BLaER1 treated with 17β-estradiol and CSF1 and Interleukin-3, amounts not matched to agents 10 nM and 100 nM (cell line): Measurements from ENCODE around the gene BCL11A.

Source experiments
- H3K27ac ChIP-seq, 11 experiments: shearing (Covaris generic); formaldehyde crosslinking; 2 replicates each; pipeline ENCODE4 v1.8.1; 2022
- H3K27me3 ChIP-seq, 11 experiments: shearing (Covaris generic); formaldehyde crosslinking; 2 replicates each; pipeline ENCODE4 v1.8.1; 2022
- H3K36me3 ChIP-seq, 11 experiments: shearing (Covaris generic); formaldehyde crosslinking; 2 replicates each; pipeline ENCODE4 v1.8.1; 2022
- H3K4me1 ChIP-seq, 10 experiments: shearing (Covaris generic); formaldehyde crosslinking; 2 replicates each; pipeline ENCODE4 v1.8.1; 2022
- H3K4me2 ChIP-seq, 11 experiments: shearing (Covaris generic); formaldehyde crosslinking; 2 replicates each; pipeline ENCODE4 v1.8.1; 2022
- H3K4me3 ChIP-seq, 10 experiments: shearing (Covaris generic); formaldehyde crosslinking; 2 replicates each; pipeline ENCODE4 v1.8.1; 2022
- H3K9ac ChIP-seq, 11 experiments: shearing (Covaris generic); formaldehyde crosslinking; 2 replicates each; pipeline ENCODE4 v1.8.1; 2022
- H3K9me3 ChIP-seq, 11 experiments: shearing (Covaris generic); formaldehyde crosslinking; replicated peaks in 1 of 11; 2 replicates each; pipeline ENCODE4 v1.8.1; 2022
- H4K20me1 ChIP-seq, 11 experiments: shearing (Covaris generic); formaldehyde crosslinking; 2 replicates each; pipeline ENCODE4 v1.8.1; 2022
- Cebpa-rat ChIP-seq, 11 experiments: shearing (Covaris generic); IDR thresholded peaks; 2 replicates each; pipeline ENCODE4 v1.8.1; 2022

The BCL11A gene

DNA sequence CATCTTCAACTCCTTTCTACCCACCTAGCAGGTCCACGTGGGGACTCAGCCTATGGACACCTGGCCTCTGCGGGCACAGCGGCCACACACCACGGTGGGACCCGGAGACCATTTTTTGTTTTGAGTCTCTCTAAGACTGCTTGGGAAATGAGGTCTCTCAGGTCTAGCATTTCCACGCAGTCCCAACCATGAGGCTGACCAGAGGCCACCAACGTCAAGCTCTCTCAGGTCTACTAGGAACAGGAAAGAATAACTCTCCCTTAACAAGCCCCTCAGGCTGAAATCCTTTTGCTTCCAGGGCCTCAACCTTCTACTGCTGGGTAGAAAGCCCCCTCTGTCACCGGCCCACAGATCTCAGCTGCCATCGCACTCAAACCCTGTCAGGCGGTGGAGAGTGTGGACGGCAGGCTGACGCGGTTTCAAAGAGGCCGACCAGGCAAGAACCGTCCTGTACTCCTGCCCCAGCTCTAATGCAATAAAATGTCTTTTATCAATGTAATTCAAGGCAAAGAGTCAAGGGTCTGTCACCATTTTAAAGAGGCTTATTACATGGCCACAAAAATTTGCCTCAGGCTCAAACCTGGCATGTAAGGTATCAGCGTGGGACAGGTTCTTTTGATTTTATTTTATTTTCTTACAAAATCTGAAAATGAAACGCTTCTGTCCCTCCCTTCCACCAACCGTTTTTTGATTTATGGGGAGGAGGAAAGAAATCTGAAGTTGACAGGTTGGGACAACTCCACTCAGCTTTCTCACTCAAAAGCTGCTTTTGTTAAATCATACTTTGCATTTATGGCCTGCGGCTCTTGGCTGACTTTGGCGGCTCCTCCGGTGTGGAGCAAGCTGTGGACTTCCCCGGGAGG, 74.0 kb downstream of the BCL11A start:
- Histone ChIP-seq H3K9me3 (no peaks in the 10 kb centered on the region), H3K27ac (peak overlapping the region in 3 of 11 experiments; percentile 14 to 46 (median 42); a peak in 4 of 22 replicates), H3K36me3 (peaks cover 0 to 97% (median 72%) of the 10 kb centered on the region in 11 experiments; a peak in 16 of 22 replicates), H3K4me2 (no peak overlapping the region), H3K9ac (no peak overlapping the region), H4K20me1 (peaks cover 0 to 56% (median 0%) of the 10 kb centered on the region in 11 experiments; a peak in 8 of 22 replicates), H3K4me1 (peaks cover 32 to 64% (median 42%) of the 10 kb centered on the region in 10 experiments), H3K27me3 (no peaks in the 10 kb centered on the region), H3K4me3 (no peak overlapping the region)
- no peak for TF ChIP-seq Cebpa-rat (IDR thresholded peaks at IDR 0.05)

DNA sequence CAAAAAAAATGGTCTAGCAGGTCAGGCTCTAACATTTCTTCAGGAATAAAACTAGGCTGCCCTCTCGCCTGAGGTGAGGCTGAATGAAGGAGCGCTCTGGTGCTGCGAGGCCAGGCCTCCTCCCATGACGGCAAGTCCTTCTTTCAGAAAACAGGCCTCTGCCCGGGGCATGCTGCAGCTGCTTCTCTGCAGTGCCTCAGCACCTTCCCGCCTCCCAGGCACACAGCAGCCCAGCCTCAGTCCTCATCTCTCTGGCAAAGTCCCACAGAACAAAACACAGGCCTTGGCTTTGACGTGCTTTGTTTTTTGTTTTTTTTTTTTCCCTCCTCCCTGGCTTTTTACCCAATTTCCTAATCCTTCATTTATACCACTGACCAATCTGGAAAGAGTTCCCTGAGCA, 74.8 kb downstream of the BCL11A start:
- peaks cover 0 to 51% (median 0%) of the 10 kb centered on the region in 11 experiments; a peak in 8 of 22 replicates for H4K20me1 ChIP-seq
- H3K4me2 ChIP-seq, result no peak overlapping the region; a peak in 1 of 22 replicates
- H3K9ac ChIP-seq, result 0 out of 22 replicates have a peak overlapping the region, but pooled peaks of 1 of the 11 experiments have one; percentile 8
- H3K9me3 ChIP-seq, result no peaks in the 10 kb centered on the region
- no peak overlapping the region for H3K4me3 ChIP-seq
- H3K36me3 ChIP-seq, result peaks cover 0 to 99% (median 78%) of the 10 kb centered on the region in 11 experiments; a peak in 16 of 22 replicates
- H3K27me3 ChIP-seq, result no peaks in the 10 kb centered on the region
- peak overlapping the region in 4 of 11 experiments; percentile 18 to 46 (median 34); a peak in 5 of 22 replicates for H3K27ac ChIP-seq
- TF ChIP-seq Cebpa-rat (IDR thresholded peaks at IDR 0.05), result no peak
- H3K4me1 ChIP-seq, result peaks cover 24 to 56% (median 34%) of the 10 kb centered on the region in 10 experiments

DNA sequence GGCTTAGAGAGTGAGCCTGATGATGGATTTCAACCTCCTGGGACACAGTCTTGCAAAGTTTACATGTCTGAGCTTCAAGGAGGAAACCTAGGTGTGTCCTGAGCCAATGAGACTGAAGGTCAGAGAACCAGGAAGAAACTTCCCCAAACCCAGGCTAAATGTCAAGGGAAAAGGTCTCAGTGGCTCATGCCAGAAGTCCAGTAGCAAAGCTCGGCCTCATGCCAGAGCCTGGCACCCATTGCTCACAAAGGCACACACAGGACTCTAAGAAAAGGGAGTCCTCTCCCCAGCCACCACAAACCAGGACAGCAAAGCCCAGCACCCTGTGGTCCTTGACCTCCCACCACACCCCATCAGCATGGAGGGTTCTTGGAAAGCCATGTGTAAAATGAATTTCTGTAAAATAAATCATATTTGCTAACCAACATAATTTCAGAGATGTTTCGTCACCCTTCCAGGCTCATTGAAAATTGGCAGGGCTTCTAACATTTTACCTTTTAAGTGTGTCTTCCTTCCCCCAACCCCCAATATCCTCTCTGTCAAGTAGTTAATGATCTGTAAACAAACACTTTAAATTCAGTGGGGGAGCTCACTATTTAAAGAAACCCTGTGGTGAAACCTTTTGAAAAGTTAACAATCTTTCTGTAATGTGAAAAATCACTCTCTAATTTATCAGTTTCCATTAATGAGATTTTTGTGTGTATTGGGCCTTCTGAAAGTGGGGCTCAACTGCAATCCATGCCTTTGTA, 77.1 kb downstream of the BCL11A start:
- peaks cover 1 to 33% (median 22%) of the 10 kb centered on the region in 10 experiments; a peak in 18 of 20 replicates for H3K4me1 ChIP-seq
- H3K4me3 ChIP-seq, result no peak overlapping the region
- no peaks in the 10 kb centered on the region for H3K9me3 ChIP-seq
- TF ChIP-seq Cebpa-rat (IDR thresholded peaks at IDR 0.05), result no peak
- no peak overlapping the region for H3K9ac ChIP-seq
- H3K4me2 ChIP-seq, result no peak overlapping the region; a peak in 1 of 22 replicates
- peaks cover 0 to 50% (median 0%) of the 10 kb centered on the region in 11 experiments; a peak in 8 of 22 replicates for H4K20me1 ChIP-seq
- no peaks in the 10 kb centered on the region for H3K27me3 ChIP-seq
- H3K36me3 ChIP-seq, result peaks cover 0 to 99% (median 85%) of the 10 kb centered on the region in 11 experiments; a peak in 17 of 22 replicates
- H3K27ac ChIP-seq, result peak overlapping the region in 4 of 11 experiments; percentile 9 to 24 (median 20); a peak in 2 of 22 replicates

DNA sequence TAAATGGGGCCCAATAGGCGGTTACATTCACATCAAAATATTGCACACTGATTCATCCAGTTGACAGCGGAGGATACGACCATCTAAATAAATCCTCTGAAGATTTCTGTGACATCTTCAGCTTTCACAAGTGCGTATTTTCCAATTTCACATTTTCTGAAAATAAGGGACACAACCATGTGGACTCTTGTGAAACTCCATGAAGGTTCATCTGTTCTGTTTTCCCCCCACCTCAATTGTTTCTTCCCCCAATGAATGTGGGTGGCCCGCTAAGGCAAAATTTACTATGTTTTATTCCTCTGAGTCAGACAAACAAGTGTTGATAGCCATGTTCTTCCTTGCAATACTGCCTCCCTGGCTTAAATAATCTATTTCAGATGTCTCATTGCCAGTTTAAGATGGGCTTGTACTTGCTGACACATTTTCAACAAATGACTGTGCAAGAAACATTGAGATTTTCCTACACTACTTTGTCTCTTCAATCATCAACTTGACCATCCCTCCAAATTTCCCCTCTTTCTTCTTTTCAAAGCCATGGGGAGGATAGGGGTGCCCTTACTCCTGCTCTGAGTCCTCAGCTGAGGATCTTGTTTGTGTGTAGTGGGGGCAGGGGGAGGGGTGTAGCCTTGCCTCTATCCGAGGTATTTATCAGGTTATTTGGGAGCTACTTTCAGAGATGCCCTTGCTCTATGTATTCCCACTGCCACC, 78.2 kb downstream of the BCL11A start:
- peaks cover 0 to 37% (median 14%) of the 10 kb centered on the region in 10 experiments; a peak in 14 of 20 replicates for H3K4me1 ChIP-seq
- TF ChIP-seq Cebpa-rat (IDR thresholded peaks at IDR 0.05), result no peak
- H3K36me3 ChIP-seq, result peaks cover 0 to 99% (median 86%) of the 10 kb centered on the region in 11 experiments; a peak in 18 of 22 replicates
- peak overlapping the region in 2 of 11 experiments; percentile 20 to 21; a peak in 2 of 22 replicates for H3K27ac ChIP-seq
- H3K27me3 ChIP-seq, result no peaks in the 10 kb centered on the region
- peaks cover 0 to 58% (median 0%) of the 10 kb centered on the region in 11 experiments; a peak in 8 of 22 replicates for H4K20me1 ChIP-seq
- no peaks in the 10 kb centered on the region for H3K9me3 ChIP-seq
- H3K4me2 ChIP-seq, result no peak overlapping the region
- H3K4me3 ChIP-seq, result no peak overlapping the region
- no peak overlapping the region for H3K9ac ChIP-seq

DNA sequence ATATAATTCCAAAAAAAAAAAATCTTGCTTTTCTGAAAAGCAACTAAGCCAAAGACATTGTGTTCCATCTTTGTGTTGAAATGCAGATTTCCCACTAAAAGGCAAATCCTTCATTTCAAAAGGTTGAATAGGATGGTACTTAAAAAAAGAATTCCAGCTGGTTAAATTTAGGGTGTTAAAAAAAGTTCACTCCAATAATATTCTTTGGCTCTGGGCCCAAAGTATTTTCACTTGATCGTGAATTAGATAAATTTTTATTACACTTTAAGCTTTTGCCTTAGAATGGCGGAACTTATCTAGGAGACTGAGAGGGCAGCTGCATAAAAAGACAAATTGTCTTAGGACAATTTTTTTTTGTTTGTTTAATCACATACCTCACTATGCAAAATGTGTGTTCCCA, 79.2 kb downstream of the BCL11A start:
- TF ChIP-seq Cebpa-rat (IDR thresholded peaks at IDR 0.05), result no peak
- H3K36me3 ChIP-seq, result peaks cover 0 to 100% (median 87%) of the 10 kb centered on the region in 11 experiments; a peak in 18 of 22 replicates

DNA sequence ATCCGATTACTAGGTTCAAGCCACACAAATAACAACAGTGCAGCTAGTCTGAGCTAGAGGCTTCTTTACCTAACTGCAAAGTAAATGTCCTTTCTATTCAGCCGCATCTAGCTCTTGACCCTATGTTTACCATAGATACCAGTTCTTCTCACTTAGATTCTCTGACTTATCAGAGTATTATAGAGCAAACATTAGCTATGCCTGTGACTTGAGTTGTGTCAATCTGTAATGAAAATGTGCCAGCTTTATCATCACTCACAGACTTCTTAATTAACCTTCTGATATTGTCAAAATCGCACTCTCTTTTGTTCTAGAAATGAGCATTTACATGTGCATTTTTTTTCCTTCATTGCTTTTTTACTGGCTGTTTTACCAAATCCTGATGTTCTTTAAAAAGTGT, 79.9 kb downstream of the BCL11A start:
- 0 out of 22 replicates have a peak, but pooled peaks cover 0 to under 1% (median 0%) of the 10 kb centered on the region in 11 experiments for H3K9me3 ChIP-seq
- H3K27me3 ChIP-seq, result no peaks in the 10 kb centered on the region
- H3K4me2 ChIP-seq, result no peak overlapping the region
- peaks cover 0 to 100% (median 85%) of the 10 kb centered on the region in 11 experiments; a peak in 18 of 22 replicates for H3K36me3 ChIP-seq
- H3K4me1 ChIP-seq, result peaks cover 0 to 41% (median 20%) of the 10 kb centered on the region in 10 experiments; a peak in 17 of 20 replicates
- no peak overlapping the region for H3K9ac ChIP-seq
- H3K27ac ChIP-seq, result no peak overlapping the region
- H4K20me1 ChIP-seq, result peaks cover 0 to 59% (median 0%) of the 10 kb centered on the region in 11 experiments; a peak in 8 of 22 replicates
- no peak for TF ChIP-seq Cebpa-rat (IDR thresholded peaks at IDR 0.05)
- H3K4me3 ChIP-seq, result no peak overlapping the region

More for the DNA sequence above, 79.2 kb downstream of the BCL11A start:
- no peaks in the 10 kb centered on the region for H3K27me3 ChIP-seq
- H4K20me1 ChIP-seq, result peaks cover 0 to 62% (median 0%) of the 10 kb centered on the region in 11 experiments; a peak in 8 of 22 replicates
- H3K4me3 ChIP-seq, result no peak overlapping the region
- no peak overlapping the region for H3K4me2 ChIP-seq
- no peaks in the 10 kb centered on the region for H3K9me3 ChIP-seq
- H3K9ac ChIP-seq, result no peak overlapping the region
- H3K27ac ChIP-seq, result no peak overlapping the region
- peaks cover 0 to 45% (median 21%) of the 10 kb centered on the region in 10 experiments; a peak in 17 of 20 replicates for H3K4me1 ChIP-seq

DNA sequence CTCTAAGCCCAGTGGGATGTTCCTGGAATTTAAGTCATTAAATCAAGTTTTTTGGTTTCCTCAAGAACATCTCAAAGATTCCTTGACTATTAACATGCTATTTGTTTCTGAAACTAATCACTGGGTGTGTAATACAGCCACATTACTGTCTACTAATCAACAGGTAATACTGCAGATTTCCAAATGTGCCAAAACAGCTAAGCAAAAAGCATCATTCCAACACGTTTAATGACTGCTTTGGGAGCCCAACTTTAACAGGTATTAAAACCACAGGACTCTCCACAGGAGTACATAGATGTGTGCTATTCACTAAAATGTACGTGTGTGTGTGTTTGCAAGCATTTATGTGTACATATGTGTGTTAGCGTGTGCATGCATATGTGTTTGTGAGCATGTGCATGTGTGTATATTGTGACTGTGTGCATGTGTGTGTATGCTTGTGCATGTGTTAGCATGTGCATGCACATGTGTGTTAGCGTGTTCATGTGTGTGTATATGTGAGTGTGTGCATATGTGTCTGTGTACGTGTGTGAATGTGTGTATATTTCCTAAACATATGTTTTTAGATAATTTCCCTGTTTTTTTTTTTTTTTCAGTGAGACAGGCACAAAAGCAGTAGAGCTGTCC, 80.7 kb downstream of the BCL11A start:
- Histone ChIP-seq H3K4me3 (no peak overlapping the region), H3K27ac (no peak overlapping the region), H4K20me1 (peaks cover 0 to 55% (median 0%) of the 10 kb centered on the region in 11 experiments; a peak in 7 of 22 replicates), H3K4me1 (peaks cover 0 to 41% (median 17%) of the 10 kb centered on the region in 10 experiments; a peak in 17 of 20 replicates), H3K4me2 (0 out of 22 replicates have a peak overlapping the region, but pooled peaks of 1 of the 11 experiments have one; percentile 29), H3K9ac (no peak overlapping the region), H3K27me3 (no peaks in the 10 kb centered on the region), H3K36me3 (peaks cover 0 to 100% (median 85%) of the 10 kb centered on the region in 11 experiments; a peak in 18 of 22 replicates), H3K9me3 (peaks cover 0 to 5% (median 0%) of the 10 kb centered on the region in 11 experiments; a peak in 2 of 22 replicates)
- TF ChIP-seq Cebpa-rat (IDR thresholded peaks at IDR 0.05), result no peak
